Activated T-cell treated with anti-CD3 and anti-CD28 coated beads for 1 hour (primary cell): ENCODE data around the gene KCTD3.

Experiments used
- DNase-seq: peaks from one replicate; pipeline ENCODE4 v3.0.0-alpha.2; 2020; ENCODE audit warnings: low read depth

Gene KCTD3

DNA sequence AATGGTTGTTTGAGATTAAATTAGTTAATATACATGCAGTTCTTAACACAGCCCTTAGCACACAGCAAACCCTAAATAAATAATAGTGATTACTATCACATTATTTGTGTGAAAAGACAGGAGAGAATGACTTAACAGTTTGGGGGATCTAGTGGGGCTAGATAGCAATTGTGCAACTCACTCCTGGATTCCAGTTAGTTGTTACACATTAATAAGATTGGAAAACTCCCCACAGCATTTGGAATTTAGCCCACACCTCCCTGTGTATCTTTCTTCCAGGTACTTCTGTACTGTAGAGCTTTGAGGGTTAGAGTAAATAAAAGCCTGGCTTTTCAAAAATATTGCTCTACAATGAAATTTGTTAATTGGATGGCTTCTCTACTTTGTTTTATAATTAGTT, 93.2 kb downstream of the KCTD3 start:
- DNase-seq = no peak

DNA sequence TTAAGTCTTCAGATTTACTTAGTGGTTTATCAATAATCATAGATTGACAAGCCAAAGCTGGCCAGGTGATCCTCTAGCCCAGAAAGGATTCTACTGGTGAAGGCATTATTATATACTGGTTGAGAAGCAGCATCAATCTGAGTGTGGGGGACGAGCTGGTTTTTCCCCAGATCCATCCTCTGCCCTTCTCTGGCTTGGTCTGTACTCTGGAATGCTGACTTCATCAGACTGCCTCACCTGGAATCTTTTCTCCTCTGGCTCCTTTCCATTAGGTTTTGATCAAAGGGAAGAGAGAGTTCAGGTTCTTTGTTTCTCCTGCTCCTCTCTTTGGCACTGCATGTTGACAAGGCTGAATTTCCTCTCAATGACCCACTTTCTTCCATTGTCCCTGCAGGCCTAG, 93.9 kb downstream of the KCTD3 start:
- DNase-seq = no peak

DNA sequence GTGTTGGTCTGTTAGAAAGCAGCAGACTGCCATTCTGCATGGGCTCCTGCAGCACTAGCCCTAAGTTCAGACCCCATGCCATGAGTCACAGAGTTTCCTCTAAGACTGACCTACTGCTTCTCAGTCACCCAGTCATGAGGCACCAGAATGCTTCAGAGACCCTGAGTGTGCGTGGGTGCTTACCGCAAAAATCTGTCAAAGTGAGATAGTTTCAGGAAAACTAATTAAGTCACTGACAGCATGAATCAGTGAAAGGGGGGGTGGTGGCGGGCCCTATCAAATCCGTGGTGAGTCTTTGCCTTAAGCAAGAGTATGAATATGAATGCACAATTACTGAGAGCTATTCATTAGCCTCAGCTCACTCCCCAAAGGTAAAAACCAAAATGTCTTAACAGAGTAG, 98.1 kb downstream of the KCTD3 start:
- no peak for DNase-seq

DNA sequence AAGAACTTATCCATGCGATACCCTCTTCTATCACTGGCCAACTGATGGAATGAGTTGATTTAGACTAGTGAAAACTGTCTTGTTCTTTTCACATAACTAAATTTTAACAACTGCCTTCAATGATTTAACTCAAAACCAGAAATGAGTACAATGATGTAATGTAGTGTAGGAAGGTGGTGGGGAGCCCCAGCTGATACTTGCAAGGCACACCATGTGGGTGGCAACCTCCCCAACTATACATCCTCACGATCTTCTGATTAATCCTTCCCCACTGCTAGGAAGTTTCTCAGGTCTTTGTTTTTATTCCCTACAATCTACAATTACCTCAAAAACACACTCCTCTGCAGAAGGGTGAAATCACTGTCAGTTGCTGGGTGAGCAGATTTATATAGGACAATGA, 100.7 kb downstream of the KCTD3 start:
- no peak for DNase-seq

DNA sequence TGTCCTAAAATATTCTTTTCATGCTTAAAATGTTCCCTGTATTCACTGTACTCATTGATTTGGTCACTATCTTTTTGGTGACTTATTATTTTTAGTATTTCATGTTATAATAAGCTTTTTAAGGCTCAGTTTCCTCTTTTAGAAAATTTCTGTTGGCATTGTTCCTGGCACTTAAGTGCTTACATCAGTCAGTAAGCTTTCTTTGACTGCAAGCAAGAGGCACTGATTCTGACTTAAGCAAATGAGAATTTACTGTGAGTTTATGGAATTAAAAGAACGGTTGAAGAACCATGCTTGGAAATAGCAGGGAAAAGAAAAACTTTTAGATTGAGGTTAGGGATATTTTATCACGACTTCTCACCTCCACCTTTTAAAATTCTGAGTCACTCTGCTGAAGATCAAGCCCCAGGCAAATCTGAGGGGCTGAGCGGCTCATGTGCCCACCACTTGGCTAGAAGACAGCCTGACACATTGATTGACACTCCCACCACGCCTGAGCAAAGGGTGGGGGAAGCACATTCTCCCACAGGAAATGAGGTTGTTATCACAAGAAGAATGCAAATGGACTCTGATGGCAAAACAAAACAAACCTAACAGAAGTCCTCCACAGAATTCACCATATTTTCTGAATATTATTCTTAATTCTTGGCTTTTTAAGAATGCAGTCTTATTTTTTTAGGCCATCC, 102.8 kb downstream of the KCTD3 start:
- DNase-seq = no peak
